GM12801 (cell line): Measurements from ENCODE around the gene PDE7B.

Source experiments
- CTCF ChIP-seq: IDR thresholded peaks from one replicate; pipeline ENCODE4 v1.5.1; 2011; ENCODE audit warnings: control low read depth; ENCODE audit not compliant: insufficient read length; ENCODE audit errors: extremely low read depth

Gene PDE7B

GRCh38 chr6:135987226-135987625, 135.7 kb downstream of the PDE7B start:
- TF ChIP-seq CTCF, result no peak

- TF ChIP-seq CTCF, result no peak
Observed at GRCh38 chr6:135990439-135990838, 138.9 kb downstream of the PDE7B start.

- TF ChIP-seq CTCF, result no peak
Observed at GRCh38 chr6:135990855-135991464, 139.5 kb downstream of the PDE7B start.

- TF ChIP-seq CTCF, result no peak
Observed at GRCh38 chr6:135992739-135993138, 141.2 kb downstream of the PDE7B start.

GRCh38 chr6:135993361-135993760, 141.9 kb downstream of the PDE7B start:
- no peak for TF ChIP-seq CTCF

GRCh38 chr6:135994857-135995544, 143.5 kb downstream of the PDE7B start:
- no peak for TF ChIP-seq CTCF

GRCh38 chr6:135995545-135995898, 144.0 kb downstream of the PDE7B start:
- no peak for TF ChIP-seq CTCF

- no peak for TF ChIP-seq CTCF
Observed at GRCh38 chr6:135996668-135997067, 145.2 kb downstream of the PDE7B start.
